Activated CD8-positive, alpha-beta memory T cell treated with anti-CD3 and anti-CD28 coated beads, Interleukin-2, amount 50 U/mL, for 24 hours (primary cell): ENCODE measurements around the gene ANXA1.

Source experiments
- DNase-seq: peaks from one replicate; pipeline ENCODE4 v3.0.0-alpha.2; 2020; ENCODE audit errors: extremely low read depth

Gene ANXA1

GRCh38 chr9:73137914-73138313 lies 13.8 kb upstream of the ANXA1 start:
- DNase-seq: no peak

DNA sequence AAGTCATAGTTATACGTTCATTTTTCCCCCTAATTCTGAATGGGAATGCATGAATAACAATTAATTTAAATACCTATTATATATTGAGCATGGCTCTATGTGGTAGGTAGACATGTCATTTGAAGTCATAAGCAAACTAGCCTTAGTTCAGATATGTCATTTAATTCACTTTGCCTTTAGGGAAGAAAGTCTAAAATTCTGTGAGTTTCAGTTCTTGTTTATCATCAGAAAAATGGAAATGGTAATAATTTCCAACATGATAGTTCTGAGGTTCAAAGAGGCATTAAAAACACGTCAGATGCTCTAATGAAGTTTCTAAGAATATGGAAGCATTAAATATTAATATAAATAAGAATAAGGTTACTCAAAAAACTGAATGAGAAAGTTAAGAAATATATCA lies 13.1 kb upstream of the ANXA1 start:
- no peak for DNase-seq

DNA sequence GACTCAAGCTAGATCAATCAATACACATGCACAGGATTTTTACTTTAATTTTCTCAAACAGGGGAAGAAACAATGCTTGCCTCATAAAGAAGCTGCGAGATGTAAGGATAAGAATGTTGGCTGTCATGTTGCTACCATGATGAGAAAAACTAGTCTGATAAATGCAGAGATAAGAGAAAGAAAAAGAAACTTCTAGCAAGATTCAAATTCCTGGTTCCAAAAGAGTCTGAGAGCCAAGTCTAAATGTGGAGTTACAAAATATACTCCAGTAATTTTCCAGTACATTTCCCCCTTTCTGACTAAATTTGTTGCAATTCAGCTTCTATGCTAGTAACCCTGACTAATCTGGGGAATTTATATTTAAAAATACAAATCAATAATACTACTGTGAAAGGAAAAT lies 10.4 kb upstream of the ANXA1 start:
- no peak for DNase-seq

- no peak for DNase-seq
Measured at GRCh38 chr9:73143711-73144328, 7.8 kb upstream of the ANXA1 start.

- DNase-seq: no peak
Measured at GRCh38 chr9:73146111-73146815, 5.4 kb upstream of the ANXA1 start.

GRCh38 chr9:73148447-73148937 lies 3.2 kb upstream of the ANXA1 start:
- DNase-seq: no peak

GRCh38 chr9:73149371-73150067 lies 2.1 kb upstream of the ANXA1 start:
- DNase-seq: no peak

DNA sequence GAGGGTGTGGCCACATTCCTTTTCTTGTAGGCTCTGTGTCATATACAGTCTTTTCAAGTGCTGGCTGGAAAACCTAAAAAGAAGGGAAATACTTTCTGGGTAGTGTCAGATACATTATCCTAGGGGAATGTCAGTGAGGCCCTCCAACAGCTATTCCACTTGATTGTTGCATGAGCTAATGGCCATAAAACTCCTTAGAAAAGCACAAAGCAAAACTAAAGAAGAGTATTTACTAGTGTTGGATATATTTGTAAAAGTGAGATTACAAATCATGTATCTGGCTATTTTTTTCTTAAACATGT lies 829 bp downstream of the ANXA1 start:
- no peak for DNase-seq

DNA sequence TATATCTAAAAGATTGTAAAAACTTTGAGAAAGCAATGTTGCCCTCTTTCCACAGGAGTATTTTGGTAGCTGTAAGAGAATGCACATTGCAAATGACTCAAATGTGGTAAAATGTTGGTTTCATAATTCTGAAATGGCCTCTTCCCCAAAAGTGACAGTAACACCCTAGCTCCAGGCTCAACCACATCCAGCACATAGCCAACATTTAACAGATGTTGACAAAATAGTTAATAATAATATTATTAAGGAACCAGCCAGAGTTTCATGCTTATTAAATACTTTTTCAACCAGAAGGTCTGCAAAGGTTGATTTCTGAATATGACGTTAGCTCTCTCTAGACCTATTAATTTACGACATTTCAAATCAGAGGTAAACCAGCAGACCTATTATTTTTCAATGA lies 1.3 kb downstream of the ANXA1 start:
- no peak for DNase-seq

- no peak for DNase-seq
Measured at GRCh38 chr9:73153793-73154227, 2.1 kb downstream of the ANXA1 start.

GRCh38 chr9:73154271-73154670 lies 2.6 kb downstream of the ANXA1 start:
- DNase-seq: no peak

GRCh38 chr9:73154722-73155121 lies 3.1 kb downstream of the ANXA1 start:
- no peak for DNase-seq

DNA sequence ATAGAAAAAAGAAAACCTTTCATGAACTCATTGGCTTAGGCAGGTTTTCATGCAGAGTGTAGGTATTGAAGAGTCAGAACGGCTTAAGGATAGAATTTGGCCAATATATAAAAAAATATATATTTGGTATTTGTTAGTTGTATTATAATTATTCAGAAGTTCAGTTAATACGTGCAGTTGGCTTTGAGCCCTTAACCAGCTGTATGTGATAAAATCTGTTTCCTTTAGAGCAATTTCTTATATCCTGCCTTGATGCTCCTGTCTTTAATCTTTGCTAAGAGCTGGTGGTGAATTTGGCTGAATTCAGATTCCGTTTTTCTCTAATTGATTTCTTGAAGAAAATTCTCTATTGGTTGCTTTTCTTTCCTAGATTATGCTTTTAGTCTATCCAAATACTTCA lies 3.7 kb downstream of the ANXA1 start:
- DNase-seq: no peak

- no peak for DNase-seq
Measured at GRCh38 chr9:73155968-73156864, 4.6 kb downstream of the ANXA1 start.

- no peak for DNase-seq
Measured at GRCh38 chr9:73156865-73157187, 5.2 kb downstream of the ANXA1 start.

DNA sequence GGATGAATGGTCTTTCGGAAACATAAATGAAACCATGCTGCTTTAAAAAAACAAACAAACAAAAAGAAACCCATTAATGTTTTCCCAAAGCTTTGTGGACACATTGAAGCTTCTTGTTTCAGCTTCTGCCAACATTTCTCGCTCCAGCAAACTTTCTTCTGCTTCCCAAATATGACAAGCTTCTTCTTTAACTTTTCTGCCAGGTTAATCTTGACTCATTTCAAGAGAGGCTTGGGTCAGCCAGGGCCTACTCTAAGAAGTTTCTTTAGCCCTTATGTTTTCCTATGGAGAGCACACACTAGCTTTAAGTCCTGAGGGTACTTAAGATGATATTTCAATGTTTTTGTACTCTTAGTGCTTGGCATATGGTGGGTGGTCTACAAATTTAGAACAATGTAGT lies 6.1 kb downstream of the ANXA1 start:
- no peak for DNase-seq

GRCh38 chr9:73158723-73159122 lies 7.1 kb downstream of the ANXA1 start:
- DNase-seq: no peak

DNA sequence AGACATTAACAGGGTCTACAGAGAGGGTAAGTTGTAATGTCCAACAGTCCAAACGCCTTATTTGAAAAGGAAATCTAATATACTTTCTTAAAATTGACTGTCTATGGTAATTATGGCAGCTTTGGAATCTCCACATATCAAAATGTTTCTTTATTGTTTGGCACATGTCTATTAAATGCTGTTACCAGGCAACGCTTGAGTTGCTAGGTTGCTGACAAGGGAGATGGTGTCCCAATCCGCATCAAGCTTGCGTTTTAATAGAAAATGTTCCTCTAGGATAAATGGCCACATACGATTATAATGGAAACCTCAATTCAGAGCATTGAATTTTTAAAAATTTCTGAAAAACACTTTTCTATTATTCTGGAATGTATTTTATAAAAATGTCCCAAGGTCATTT lies 9.2 kb downstream of the ANXA1 start:
- DNase-seq: no peak

DNA sequence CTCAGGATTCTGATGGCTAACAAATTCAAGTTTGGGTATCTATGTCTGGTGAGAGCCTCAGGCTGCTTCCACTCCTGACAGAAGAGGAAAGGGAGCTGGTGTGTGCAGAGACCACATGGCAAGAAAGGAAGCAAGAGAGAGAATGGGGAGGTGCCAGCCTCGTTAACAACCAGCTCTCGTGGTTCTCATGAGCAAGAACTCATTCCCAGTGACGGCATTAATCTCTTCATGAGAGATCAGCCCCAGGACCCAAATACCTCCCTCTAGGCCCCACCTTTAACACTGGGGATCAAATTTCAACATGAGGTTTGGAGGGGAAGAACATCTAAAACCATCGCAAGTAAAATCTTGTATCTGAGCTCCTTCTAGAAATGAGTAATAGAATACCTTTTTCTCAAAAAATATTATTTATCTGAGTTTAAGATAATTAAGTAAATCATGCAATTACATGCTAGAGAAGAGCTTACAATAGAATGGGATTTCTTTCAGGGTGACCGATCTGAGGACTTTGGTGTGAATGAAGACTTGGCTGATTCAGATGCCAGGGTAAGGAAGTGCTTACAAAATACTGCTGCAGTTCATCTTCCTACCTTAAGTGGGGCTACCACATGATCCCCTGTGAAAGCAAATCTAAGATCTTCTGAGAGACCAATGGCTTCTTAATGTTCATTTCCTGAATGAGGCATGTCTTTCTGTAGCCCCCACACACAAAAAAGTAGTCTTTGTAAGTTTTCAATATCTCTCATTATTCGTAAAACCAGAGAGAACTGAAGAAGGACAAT lies 11.5 kb downstream of the ANXA1 start:
- DNase-seq: no peak

DNA sequence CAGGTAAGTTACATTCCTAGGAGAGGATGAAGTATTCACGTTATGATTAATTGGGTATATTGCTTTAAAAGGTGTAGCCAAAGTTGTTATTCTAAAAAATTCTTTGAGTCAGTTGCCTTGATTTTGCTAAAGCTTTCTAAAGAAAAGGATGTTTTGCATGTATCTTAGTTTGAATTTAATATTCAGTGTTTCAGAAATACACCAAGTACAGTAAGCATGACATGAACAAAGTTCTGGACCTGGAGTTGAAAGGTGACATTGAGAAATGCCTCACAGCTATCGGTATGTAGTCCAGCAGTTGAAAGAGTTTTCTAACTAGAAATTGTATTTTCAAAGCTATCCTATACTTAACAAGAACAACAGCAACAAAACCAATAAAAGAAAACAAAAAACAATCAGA lies 14.2 kb downstream of the ANXA1 start:
- DNase-seq: no peak

DNA sequence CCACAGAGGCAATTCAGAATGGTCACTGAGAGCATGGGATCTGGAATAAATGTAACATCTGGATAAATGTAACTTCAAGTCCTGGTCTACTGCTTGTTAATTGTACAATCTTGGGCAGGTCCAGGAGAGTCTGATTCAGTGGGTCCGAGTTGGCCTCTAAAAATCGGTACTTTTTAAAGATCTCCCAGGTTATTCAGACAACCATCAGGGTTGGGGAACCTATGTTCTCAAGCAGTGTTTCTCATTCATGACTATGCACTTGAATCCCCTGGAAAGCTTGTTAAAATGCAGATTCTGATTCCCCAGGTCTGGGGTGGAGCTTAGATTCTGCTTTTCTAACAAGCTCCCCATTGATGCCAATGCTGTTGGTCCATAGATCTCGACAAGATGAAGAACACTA lies 14.8 kb downstream of the ANXA1 start:
- no peak for DNase-seq

- DNase-seq: no peak
Measured at GRCh38 chr9:73167614-73168013, 15.9 kb downstream of the ANXA1 start.
